Thymus (tissue), 11 donors: ENCODE measurements around the gene APBB1. TPM values are rescaled to one million over a fixed set of nuclear protein-coding genes. Genes with fewer than 3 reads are reported as not detected.

Experiments
- DNase-seq, 9 donors: peaks; one replicate each; pipeline ENCODE4 v3.0.0-alpha.2; 2013; ENCODE audit warnings: low spot score in 9 of 9, low read depth in 6 of 9, missing footprints in 1 of 9
- H3K27ac ChIP-seq, 2 donors: one replicate each; pipeline ENCODE4 v1.5.1; 2013; ENCODE audit warnings: control low read depth in 1 of 2, low read depth in 1 of 2, low read length in 1 of 2, mild to moderate bottlenecking in 1 of 2, moderate library complexity in 1 of 2
- H3K27me3 ChIP-seq, 2 donors: one replicate each; pipeline ENCODE4 v1.5.1; 2013; ENCODE audit warnings: low read length in 1 of 2; ENCODE audit not compliant: control insufficient read depth in 2 of 2, insufficient read depth in 1 of 2
- H3K36me3 ChIP-seq, 2 donors: one replicate each; pipeline ENCODE4 v1.5.1; 2013; ENCODE audit warnings: low read length in 1 of 2, mild to moderate bottlenecking in 1 of 2, moderate library complexity in 1 of 2; ENCODE audit not compliant: control insufficient read depth in 2 of 2, insufficient read depth in 2 of 2
- H3K4me1 ChIP-seq, 2 donors: one replicate each; pipeline ENCODE4 v1.5.1; 2013; ENCODE audit warnings: low read length in 2 of 2; ENCODE audit not compliant: control insufficient read depth in 2 of 2, insufficient read depth in 2 of 2
- H3K4me3 ChIP-seq, 2 donors: one replicate each; pipeline ENCODE4 v1.5.1; 2013; ENCODE audit warnings: low read length in 2 of 2, control low read depth in 1 of 2, mild to moderate bottlenecking in 1 of 2
- H3K9me3 ChIP-seq, 2 donors: one replicate each; pipeline ENCODE4 v1.5.1; 2013; ENCODE audit warnings: low read length in 1 of 2, mild to moderate bottlenecking in 1 of 2; ENCODE audit not compliant: control insufficient read depth in 2 of 2, insufficient read depth in 1 of 2
- WGBS: extraction: QIAGEN DNeasy Blood & Tissue Kit; methylation state at CpG from one replicate; pipeline ENCODE4 v1.1.7; 2013; 5-methylcytosine and 5-hydroxymethylcytosine counted together
- polyA plus RNA-seq: library from polyadenylated mRNA; stranded (reverse); fragments of 200-250 nt; gene quantifications from one replicate; pipeline ENCODE4 v1.2.3, GENCODE V29; 2013
- total RNA-seq: library from RNA; stranded (reverse); fragments of 120-200 nt; gene quantifications from one replicate; pipeline ENCODE4 v1.2.4, GENCODE V29; 2013
- donor health status: healthy.

APBB1 gene
- total and polyA plus RNA-seq, 2 donors: 47.0 to 70.6 TPM

GRCh38 chr11:6365659-6366058 lies 53.2 kb downstream of the APBB1 start:
- Histone ChIP-seq H3K4me1 (no peaks in the 10 kb centered on the region), H3K27ac (no peak overlapping the region), H3K36me3 (no peaks in the 10 kb centered on the region), H3K9me3 (no peaks in the 10 kb centered on the region), H3K27me3 (no peaks in the 10 kb centered on the region), H3K4me3 (no peak overlapping the region)
- WGBS: 95% methylated on average over 2 of the region's 2 CpGs
- DNase-seq: no peak

DNA sequence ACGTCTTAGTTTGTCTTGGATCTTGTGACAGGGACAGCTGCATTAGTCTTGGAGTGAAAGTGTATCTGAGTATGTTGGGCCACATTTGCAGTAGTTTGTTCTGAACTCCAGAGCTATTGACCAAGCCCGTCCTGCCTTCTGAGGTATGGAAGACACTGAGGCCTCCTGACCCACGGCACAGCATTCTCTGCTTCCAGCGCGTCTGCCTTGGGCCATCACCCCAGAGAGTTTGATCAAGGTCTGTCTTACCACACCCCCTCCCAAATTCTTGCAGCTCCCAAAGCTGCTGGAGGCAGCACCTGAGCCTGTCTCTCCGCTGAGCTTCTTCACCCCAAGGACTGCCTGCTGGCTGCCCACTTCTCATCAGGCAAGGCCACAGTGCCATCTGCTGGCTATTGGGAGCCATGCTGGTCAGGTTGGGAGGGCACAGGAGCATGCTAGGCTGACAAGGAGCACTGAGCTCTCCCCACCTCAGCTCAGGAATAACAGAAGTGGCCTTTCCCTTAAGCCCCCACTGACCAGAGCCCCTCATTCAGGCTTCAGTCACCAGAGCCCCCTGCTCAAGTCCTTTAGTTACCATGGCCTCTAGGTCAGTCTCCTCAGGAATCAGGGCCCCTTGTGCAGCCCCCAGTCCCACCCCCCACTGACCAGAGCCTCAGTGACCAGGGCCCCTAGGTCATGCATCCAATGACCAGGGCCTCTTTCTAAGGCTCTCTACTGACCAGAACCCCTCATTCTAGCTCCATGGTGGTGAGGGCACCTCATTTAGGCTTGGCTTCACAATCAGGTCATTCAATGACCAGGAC lies 55.8 kb downstream of the APBB1 start:
- H3K4me3 ChIP-seq: no peak overlapping the region
- H3K4me1 ChIP-seq: no peaks in the 10 kb centered on the region
- no peaks in the 10 kb centered on the region for H3K9me3 ChIP-seq
- no peaks in the 10 kb centered on the region for H3K27me3 ChIP-seq
- 91% methylated on average over 6 of the region's 6 CpGs for WGBS
- H3K27ac ChIP-seq: no peak overlapping the region
- H3K36me3 ChIP-seq: no peaks in the 10 kb centered on the region
- peak in 7 of 9 donors; percentile 14 to 71 (median 40) for DNase-seq

DNA sequence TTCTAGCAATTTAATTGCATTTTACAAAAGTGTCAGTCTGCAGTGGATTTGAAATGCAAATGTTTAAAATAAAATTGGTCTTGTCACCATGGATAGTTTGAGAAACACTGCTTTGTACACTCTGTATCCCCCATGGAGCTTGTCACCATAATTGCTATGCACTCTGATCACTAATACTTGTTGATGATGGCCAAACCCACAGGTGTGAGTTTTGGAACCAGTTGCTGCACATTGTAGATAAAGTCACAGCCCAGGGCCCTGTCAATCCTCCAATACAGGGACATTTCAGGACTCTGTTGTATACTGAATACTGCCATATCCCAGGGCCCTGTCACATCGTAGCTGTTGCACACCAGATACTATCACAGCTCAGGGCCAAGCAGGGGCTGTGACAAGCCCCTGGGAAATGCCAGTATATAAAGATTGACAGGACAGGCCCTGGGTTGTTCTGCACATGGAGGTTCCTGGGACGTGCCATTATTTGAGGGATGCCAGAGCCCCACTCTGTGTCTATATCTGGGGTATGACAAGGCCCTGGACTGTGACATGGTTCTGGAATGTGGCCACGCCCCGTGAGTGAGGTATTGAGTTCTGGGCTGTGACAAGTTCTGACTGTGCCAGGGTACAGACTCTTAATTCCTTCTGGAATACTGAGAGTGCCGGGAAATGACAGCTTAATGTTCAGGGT lies 56.6 kb downstream of the APBB1 start:
- Histone ChIP-seq H3K36me3 (no peaks in the 10 kb centered on the region), H3K27ac (no peak overlapping the region), H3K27me3 (no peaks in the 10 kb centered on the region), H3K4me3 (no peak overlapping the region), H3K4me1 (no peaks in the 10 kb centered on the region), H3K9me3 (no peaks in the 10 kb centered on the region)
- 92% methylated on average over 5 of the region's 5 CpGs for WGBS
- DNase-seq: no peak

DNA sequence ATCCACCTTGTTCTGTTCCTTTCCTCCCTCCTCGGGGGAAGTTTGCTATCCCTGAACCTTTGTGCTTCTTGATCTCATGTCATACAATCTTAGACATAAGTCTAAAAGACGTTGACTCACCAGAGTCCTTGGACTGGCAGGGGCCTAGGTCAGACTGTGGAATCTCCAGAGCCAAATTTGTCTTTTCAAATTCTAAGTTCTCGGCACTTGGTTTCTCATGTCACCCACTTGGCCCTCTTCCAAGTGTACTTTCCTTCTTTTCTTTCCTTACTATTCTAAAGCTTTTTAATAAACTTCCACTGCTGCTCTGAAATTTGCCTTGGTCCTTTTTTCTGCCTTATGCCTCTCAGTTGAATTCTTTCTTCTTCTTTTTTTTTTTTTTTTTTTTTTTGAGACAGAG lies 58.7 kb downstream of the APBB1 start:
- Histone ChIP-seq H3K27ac (no peak overlapping the region), H3K36me3 (no peaks in the 10 kb centered on the region), H3K4me3 (no peak overlapping the region), H3K4me1 (no peaks in the 10 kb centered on the region), H3K27me3 (no peaks in the 10 kb centered on the region), H3K9me3 (no peaks in the 10 kb centered on the region)
- DNase-seq: no peak
- WGBS: 91% methylated on average over 3 of the region's 3 CpGs

DNA sequence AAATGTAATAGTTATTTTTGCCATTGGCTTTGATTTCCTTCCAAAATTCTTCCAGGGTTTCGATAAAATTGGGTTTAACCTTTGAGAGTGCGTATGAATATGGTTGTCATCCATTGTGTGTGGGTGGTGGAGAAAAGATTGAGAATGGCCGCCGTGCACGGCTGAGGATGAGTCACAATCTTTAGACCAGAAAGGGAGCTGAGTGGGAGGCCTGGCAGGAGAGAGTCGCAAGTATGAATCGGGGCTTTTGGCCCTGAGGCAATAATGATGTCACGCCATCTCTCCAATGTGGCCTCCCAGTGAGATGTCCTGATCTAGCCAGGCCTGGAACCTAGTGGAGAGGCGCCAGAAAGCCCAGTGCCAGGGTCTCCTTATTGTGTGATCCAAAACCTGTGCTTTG lies 61.7 kb downstream of the APBB1 start:
- Histone ChIP-seq H3K4me1 (no peaks in the 10 kb centered on the region), H3K36me3 (no peaks in the 10 kb centered on the region), H3K9me3 (no peaks in the 10 kb centered on the region), H3K27ac (no peak overlapping the region), H3K4me3 (no peak overlapping the region), H3K27me3 (no peaks in the 10 kb centered on the region)
- WGBS: 83% methylated on average over 9 of the region's 9 CpGs
- no peak for DNase-seq

- no peak for DNase-seq
- Histone ChIP-seq H3K4me3 (no peak overlapping the region), H3K36me3 (no peaks in the 10 kb centered on the region), H3K27ac (no peak overlapping the region), H3K9me3 (no peaks in the 10 kb centered on the region), H3K27me3 (peaks cover 0 to 4% of the 10 kb centered on the region in 2 donors), H3K4me1 (no peaks in the 10 kb centered on the region)
- WGBS: 91% methylated on average over 4 of the region's 4 CpGs
Measured at GRCh38 chr11:6356503-6357055, 62.3 kb downstream of the APBB1 start.

- no peak for DNase-seq
- WGBS: 96% methylated on average over 4 of the region's 4 CpGs
- Histone ChIP-seq H3K4me1 (no peaks in the 10 kb centered on the region), H3K27ac (no peak overlapping the region), H3K36me3 (no peaks in the 10 kb centered on the region), H3K9me3 (no peaks in the 10 kb centered on the region), H3K4me3 (no peak overlapping the region), H3K27me3 (peaks cover 0 to 4% of the 10 kb centered on the region in 2 donors)
Measured at GRCh38 chr11:6354651-6355485, 64.0 kb downstream of the APBB1 start.

DNA sequence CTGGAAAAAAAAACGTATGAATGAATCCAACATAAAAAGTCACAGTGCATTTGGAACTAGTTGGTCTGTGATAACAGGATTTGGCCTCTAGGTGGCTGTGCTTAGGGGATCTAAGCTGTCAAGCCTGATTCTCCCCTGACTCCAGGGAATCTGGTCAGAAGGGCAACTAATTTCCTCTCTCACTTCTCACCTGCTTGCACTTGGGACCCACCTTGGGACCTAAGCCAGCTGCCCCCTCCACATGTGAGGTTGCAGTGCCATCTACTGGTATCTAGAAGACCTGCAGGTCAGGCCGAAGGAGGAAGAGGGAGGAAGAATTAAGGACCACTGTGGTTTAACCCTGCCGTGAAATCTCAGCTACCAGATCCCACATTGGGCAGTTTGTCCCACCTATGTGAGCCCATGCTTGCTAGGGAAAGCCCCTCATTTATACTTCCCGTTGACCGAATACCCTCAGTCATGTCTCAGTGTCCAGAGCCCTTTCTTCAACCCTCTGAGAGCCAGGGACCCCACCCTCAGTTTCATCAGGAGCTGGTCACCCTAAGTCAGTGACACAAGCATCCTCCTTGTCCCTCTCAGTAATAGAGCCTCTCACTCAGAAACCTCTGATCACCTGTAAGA lies 65.4 kb downstream of the APBB1 start:
- Histone ChIP-seq H3K36me3 (no peaks in the 10 kb centered on the region), H3K9me3 (no peaks in the 10 kb centered on the region), H3K27me3 (peaks cover 0 to 4% of the 10 kb centered on the region in 2 donors), H3K27ac (no peak overlapping the region), H3K4me3 (no peak overlapping the region), H3K4me1 (no peaks in the 10 kb centered on the region)
- peak; percentile 11 to 66 (median 36) for DNase-seq
- 10% methylated on average over 5 of the region's 5 CpGs for WGBS
